GM19452 (cell line): Measurements from ENCODE around the gene ECEL1.

Experiments used
- ATAC-seq: cut with Tn5 transposase; IDR thresholded peaks from one replicate; pipeline ENCODE4 v1.9.1; 2021; ENCODE audit not compliant: unreplicated experiment

Gene ECEL1

GRCh38 chr2:232523682-232524597 lies 36.3 kb upstream of the ECEL1 start:
- ATAC-seq, result no peak

DNA sequence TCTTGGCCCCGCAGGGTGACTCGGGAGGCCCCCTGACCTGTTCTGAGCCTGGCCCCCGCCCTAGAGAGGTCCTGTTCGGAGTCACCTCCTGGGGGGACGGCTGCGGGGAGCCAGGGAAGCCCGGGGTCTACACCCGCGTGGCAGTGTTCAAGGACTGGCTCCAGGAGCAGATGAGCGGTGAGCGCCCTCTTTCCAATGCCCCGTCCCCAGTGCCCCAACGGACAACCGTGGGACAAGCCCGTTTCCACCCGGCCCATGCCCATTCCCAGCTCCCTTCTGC lies 35.7 kb upstream of the ECEL1 start:
- no peak for ATAC-seq

GRCh38 chr2:232522623-232523401 lies 35.2 kb upstream of the ECEL1 start:
- no peak for ATAC-seq

- ATAC-seq, result no peak
These were observed 34.5 kb upstream of the ECEL1 start for GRCh38 chr2:232521959-232522622.

GRCh38 chr2:232521098-232521497 lies 33.5 kb upstream of the ECEL1 start:
- ATAC-seq, result no peak

DNA sequence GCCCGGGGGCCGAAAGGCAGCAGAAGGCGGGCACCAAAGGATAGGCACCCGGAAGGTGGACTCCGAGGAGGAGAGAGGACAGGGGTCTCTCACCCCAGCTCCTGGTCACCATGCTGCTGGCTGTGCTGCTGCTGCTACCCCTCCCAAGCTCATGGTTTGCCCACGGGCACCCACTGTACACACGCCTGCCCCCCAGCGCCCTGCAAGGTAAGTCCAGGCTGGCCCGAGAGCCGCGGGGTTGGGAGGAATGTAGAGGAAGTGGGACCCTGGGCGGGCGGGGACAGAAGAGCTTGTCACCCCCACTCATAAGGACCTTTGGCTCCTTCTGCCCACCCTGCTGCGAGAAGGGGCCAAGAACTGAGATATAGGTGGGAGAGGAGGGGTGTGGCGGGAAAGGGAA lies 32.9 kb upstream of the ECEL1 start:
- no peak for ATAC-seq

DNA sequence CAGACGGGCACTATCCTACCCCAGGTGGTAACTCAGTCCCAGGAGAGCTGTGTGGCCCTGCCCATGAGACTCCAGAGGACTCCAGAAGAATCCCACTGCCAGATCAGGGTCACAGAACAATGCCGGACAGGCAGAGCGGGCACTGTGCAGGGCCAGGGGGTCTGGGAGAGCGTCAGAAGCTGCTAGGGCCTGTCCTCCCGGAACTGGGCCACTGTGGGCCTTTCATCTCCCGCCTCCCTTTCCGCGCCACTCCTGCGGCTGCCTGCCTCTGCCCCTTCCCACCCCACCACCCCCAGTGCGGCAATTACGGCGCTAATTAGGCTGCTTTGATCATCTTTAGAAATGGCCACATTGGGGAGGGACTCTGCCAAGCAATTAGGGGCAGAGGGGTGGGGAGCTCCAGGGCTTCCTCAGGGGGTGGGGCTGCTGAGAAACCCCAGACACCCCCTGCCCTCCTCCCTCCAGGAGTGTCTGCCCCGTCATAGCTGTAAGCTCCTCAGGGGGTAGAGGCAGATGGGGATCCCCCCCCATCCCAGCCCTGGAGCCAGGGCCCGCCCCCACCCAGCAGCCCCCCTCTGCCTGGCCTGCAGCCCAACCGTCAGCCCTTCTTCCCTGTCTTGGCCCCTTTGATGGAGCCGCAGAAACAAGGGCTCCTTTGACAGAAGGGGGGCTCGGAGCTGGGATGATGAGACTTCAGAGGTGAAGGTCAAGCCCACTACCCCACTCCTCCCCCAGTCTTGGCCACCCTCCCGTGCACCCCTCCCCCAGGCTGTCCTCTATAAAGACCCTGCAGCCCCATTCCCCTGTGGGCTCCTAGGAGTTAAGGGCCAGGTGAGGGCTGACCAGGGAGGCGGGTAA lies 32.2 kb upstream of the ECEL1 start, which contains the start of gene PRSS56:
TSS of gene PRSS56 (plus strand) at position 808 of the 858 bp plus-strand sequence. CDS start 211 bp downstream, outside the sequence.
- no peak for ATAC-seq

DNA sequence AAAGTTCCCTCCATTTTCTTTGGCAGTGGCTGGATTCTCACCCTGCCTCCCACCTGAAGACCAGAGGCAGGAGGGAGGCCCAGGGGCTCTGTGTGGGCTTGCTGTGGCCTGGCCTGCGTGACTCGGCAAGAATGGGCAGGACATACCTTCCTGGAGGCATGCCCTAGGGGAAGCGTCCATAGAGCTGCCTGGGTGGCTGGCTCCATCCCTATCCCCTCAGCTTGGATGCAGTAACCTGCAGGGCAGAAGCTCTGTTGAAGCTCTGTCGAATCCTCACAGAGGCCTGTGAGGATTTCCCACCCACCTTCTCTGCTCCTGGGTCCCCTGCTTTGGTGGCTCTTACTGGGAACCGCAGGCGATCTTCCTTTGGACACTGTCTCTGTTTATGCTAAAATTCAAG lies 31.2 kb upstream of the ECEL1 start:
- ATAC-seq, result no peak

GRCh38 chr2:232516551-232516950 lies 28.9 kb upstream of the ECEL1 start:
- no peak for ATAC-seq

GRCh38 chr2:232515639-232516038 lies 28.0 kb upstream of the ECEL1 start:
- ATAC-seq, result no peak

- no peak for ATAC-seq
These were observed 25.7 kb upstream of the ECEL1 start for GRCh38 chr2:232513353-232513752.

DNA sequence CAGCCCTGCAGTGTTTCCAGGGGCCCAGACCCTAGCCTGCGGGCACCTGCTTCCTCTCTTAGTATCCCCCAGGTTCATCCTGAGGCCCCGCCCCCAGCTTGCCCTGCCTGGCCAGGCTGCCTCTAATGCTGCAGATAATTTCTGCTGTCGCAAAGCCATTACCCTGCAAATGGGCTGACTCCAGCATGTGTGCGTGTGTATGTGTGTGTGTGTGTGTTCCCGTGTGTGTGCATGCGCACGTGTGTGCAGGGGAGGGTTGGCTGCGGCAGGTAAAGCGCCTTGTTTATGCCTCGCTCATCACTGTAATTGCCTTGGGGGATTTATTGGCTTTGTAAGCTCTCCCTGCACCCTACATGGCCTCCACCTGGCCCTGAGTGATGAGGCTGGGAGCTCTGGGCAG lies 25.0 kb upstream of the ECEL1 start:
- ATAC-seq, result no peak

DNA sequence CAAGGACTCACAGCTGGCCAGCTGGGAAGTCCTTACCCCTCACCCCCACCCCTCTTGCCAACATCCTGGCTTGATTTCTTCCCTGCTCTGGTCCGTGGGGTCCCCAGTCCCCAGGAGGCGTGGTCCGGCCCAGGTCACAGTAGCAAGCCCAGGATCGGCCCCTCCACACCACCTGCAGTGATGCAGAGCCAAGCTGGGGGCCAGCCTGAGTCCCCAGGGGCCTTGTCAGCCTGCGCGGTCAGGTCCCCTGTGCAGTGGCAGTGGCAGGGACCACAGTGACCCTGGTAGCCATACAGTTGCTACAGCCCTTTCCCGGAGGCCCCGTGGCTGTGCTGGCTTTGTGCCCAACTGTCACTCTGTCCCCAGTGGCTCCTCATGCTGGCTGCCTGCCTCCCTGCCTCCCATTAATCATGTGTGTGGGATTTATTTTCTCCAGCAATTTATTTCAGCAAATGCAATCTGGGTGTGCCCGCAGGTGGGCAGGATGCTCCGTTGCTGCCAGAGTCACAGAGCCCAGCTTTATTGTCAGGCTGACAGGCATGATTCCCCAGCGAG lies 23.8 kb upstream of the ECEL1 start:
- ATAC-seq, result no peak

DNA sequence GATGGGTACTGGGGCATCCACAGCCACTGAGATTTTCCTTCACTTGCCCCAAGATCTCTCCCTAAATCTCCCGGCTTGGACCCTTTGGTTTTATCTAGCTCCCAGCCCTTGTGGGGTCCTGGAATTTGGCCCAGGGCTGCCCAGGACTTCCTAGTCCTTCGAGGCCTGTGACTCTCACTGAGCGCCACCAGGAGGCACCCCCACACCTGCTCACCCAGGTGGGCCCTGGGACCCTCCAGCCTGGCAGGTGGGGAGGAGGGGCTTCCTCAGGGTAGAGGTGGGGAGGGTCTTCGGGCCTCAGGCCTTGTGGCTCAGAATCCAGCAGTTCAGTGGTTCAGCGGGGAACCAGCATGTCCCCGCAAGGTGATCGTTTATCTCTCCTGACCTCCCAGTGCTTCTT lies 20.6 kb upstream of the ECEL1 start:
- ATAC-seq, result no peak

GRCh38 chr2:232506709-232507108 lies 19.1 kb upstream of the ECEL1 start:
- no peak for ATAC-seq

- ATAC-seq, result no peak
These were observed 18.2 kb upstream of the ECEL1 start for GRCh38 chr2:232505856-232506255.

GRCh38 chr2:232504438-232504837 lies 16.8 kb upstream of the ECEL1 start:
- no peak for ATAC-seq

- no peak for ATAC-seq
These were observed 16.2 kb upstream of the ECEL1 start for GRCh38 chr2:232503809-232504323.

DNA sequence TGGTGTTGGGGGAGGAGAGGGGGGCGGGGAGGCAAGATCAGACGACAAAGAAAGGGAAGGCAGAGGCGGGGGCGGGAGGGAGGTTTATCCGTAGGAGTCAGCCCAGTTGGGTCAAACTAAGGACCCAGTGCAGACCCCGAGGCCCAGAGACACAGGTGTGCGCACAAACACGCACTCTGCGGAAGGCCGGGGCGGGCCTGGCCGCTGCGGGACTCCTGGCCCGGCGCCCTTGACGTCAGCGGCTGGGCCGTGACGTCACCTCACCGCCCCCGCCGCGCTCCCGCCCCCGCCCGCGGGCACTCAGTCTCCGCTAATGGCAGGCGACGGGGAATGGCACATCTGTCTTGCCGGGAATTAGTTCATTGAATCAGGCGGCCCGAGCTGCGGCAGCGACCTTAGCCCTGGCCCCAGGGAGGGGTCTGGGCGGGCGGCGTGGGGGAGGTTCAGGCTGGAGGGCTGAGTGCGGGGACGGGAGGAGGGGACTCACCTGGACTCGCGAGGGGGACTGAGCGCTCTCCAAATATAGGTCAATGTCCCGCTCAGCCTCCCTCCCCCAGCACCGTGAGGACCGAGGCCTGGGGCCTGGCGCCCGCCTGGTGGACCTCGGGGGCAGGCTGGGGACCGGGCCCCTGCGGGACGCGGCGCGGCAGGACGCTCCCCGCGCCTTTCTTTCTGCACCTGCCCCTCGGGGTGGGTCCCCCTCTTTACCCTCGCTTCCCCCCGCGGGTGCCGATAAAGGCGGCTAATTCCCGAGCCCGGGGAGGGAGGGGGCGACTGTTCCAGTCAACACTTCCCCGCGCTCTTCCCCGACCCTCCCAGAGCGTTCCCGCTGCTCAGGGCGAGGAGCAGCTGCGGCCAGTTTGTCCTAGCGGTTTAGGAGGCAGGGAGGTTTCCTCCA lies 15.5 kb upstream of the ECEL1 start:
- no peak for ATAC-seq
